ENCODE results near the gene CCDC85C. TPM values are rescaled to one million over a fixed set of nuclear protein-coding genes. Genes with fewer than 3 reads are reported as not detected.

CCDC85C gene
- total RNA-seq, 1 experiment from 2014 or later = 33.2 TPM

DNA sequence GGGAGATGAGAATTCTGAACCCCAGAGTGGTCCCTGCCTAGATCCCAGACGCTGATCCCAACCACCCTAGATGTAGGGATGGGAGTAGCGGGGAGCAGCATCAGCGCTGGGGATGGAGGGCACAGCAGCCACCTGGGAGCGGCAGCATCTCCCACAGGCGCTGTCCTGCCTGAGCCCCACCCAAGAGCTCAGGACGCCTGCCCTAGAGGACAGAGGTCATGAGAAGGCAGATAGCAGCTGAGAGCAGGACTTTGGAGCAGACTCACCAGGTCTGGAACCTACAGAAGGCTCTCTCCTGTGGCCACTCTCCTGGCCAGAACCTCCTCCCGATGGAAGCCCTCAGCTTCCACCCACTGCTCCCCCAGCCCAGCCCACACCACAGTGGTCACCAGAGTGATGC lies 7.2 kb downstream of the CCDC85C start:
- no peak overlapping the region for H2BK15ac ChIP-seq (ENCODE audit: low read depth, low read length)
- no peak overlapping the region for H3K14ac ChIP-seq (ENCODE audit: insufficient read depth, low read length)
- Mint-ChIP-seq H3K27me3 (ENCODE audit: low read depth) (peaks cover 4% of the 10 kb centered on the region), H3K9me3 (no peaks in the 10 kb centered on the region), H3K27ac (no peak overlapping the region), H3K4me1 (peaks cover 32 to 71% of the 10 kb centered on the region in 2 experiments), H3K36me3 (ENCODE audit: insufficient read depth in 1 of 3, low read depth in 3 of 3) (peaks cover 0 to 3% (median 0%) of the 10 kb centered on the region in 3 experiments; a peak in 4 of 7 replicates), H3K4me3 (no peak overlapping the region)
- H2BK12ac ChIP-seq (ENCODE audit: insufficient read length, low read depth, low read length) = no peak overlapping the region
- no peak overlapping the region for H2BK20ac ChIP-seq (ENCODE audit: low read depth, low read length, poor library complexity, severe bottlenecking)
- H2AFZ ChIP-seq (ENCODE audit: low read length) = no peak overlapping the region
- H3T11ph ChIP-seq (ENCODE audit: low read length) = no peak overlapping the region
- no peak overlapping the region for H3K18ac ChIP-seq (ENCODE audit: insufficient read length, low read depth, low read length)
- peaks cover 3% of the 10 kb centered on the region for H3K79me1 ChIP-seq (ENCODE audit: insufficient read depth, low read depth, low read length, poor library complexity, severe bottlenecking)
- H3K79me2 ChIP-seq (ENCODE audit: insufficient read depth, low read length) = peaks cover 8% of the 10 kb centered on the region; the same call in 1 of the 2 replicates
- H4K5ac ChIP-seq (ENCODE audit: insufficient read length, low read depth, low read length) = no peak overlapping the region
- H2BK120ac ChIP-seq (ENCODE audit: low read depth, low read length, poor library complexity, severe bottlenecking) = no peak overlapping the region
- H4K20me1 ChIP-seq (ENCODE audit: control insufficient read depth, insufficient read depth, insufficient read length) = no peaks in the 10 kb centered on the region
- H2BK5ac ChIP-seq (ENCODE audit: insufficient read length, low read length) = no peak overlapping the region
- no peaks in the 10 kb centered on the region; the same call in 1 of the 2 replicates for H3K27me3 ChIP-seq (ENCODE audit: insufficient read depth, low read length)
- H3K27ac ChIP-seq (ENCODE audit: insufficient read length, low read depth, low read length) = no peak overlapping the region
- H3K4me2 ChIP-seq (ENCODE audit: insufficient read depth, insufficient read length, low read length) = no peak overlapping the region
- no peak overlapping the region for H3K56ac ChIP-seq (ENCODE audit: insufficient read length, low read depth, low read length)
- no peak overlapping the region for H3K9ac ChIP-seq (ENCODE audit: extremely low read depth, insufficient read length, low read length)
- H2AK5ac ChIP-seq (ENCODE audit: insufficient read length, low read length) = no peak overlapping the region
- H3K4me1 ChIP-seq (ENCODE audit: insufficient read depth, low read length) = peaks cover 2% of the 10 kb centered on the region; the same call in 1 of the 2 replicates
- DNase-seq = no peak
- H4K91ac ChIP-seq (ENCODE audit: insufficient read length, low read depth, low read length) = no peak overlapping the region
- H3K4ac ChIP-seq (ENCODE audit: low read depth, low read length) = no peak overlapping the region
- no CpG with 5 or more reads among the region's 7 CpGs for WGBS (ENCODE audit: extremely low coverage, insufficient read length, low lambda C conversion rate)
- TF ChIP-seq, protein P1, sequence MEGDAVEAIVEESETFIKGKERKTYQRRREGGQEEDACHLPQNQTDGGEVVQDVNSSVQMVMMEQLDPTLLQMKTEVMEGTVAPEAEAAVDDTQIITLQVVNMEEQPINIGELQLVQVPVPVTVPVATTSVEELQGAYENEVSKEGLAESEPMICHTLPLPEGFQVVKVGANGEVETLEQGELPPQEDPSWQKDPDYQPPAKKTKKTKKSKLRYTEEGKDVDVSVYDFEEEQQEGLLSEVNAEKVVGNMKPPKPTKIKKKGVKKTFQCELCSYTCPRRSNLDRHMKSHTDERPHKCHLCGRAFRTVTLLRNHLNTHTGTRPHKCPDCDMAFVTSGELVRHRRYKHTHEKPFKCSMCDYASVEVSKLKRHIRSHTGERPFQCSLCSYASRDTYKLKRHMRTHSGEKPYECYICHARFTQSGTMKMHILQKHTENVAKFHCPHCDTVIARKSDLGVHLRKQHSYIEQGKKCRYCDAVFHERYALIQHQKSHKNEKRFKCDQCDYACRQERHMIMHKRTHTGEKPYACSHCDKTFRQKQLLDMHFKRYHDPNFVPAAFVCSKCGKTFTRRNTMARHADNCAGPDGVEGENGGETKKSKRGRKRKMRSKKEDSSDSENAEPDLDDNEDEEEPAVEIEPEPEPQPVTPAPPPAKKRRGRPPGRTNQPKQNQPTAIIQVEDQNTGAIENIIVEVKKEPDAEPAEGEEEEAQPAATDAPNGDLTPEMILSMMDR (conservative IDR thresholded peaks at IDR 0.05) = no peak
- H4K8ac ChIP-seq (replicated peaks; ENCODE audit: insufficient read length, low read depth, low read length) = no peak overlapping the region
- no peak overlapping the region for H3K23ac ChIP-seq (ENCODE audit: insufficient read length, low read depth, low read length)
- H3K23me2 ChIP-seq (ENCODE audit: insufficient read length, low read depth, low read length, poor library complexity, severe bottlenecking) = no peaks in the 10 kb centered on the region
- no peaks in the 10 kb centered on the region for H3K9me3 ChIP-seq (ENCODE audit: control insufficient read depth, low read depth, low read length)
